ENCODE data around the gene COPA.
"Not testable (repeated sequence)": the region's sequence is repeated elsewhere in the genome, so short reads cannot be mapped to it uniquely, and the experiment has no call there.

Gene COPA

GRCh38 chr1:160342953-160343869, at the start of gene COPA, which contains the start of gene NCSTN:
COPA (minus strand) TSS chr1:160343250; CDS start chr1:160343170, 80 bp downstream.
NCSTN (plus strand) TSS chr1:160343383; CDS start chr1:160343397, 14 bp downstream.
- peak; percentile 95 for DNase-seq (ENCODE audit: low spot score)

GRCh38 chr1:160388406-160388805, 45.4 kb upstream of the COPA start:
- not testable (repeated sequence) for DNase-seq (ENCODE audit: low spot score)

- DNase-seq (ENCODE audit: low spot score): not testable (repeated sequence)
Measured at GRCh38 chr1:160384812-160385211, 41.8 kb upstream of the COPA start.

- no peak for DNase-seq (ENCODE audit: low spot score)
Measured at GRCh38 chr1:160377585-160378206, 34.6 kb upstream of the COPA start.

GRCh38 chr1:160376525-160377131, 33.6 kb upstream of the COPA start:
- DNase-seq (ENCODE audit: low spot score): peak; percentile 75

GRCh38 chr1:160375788-160376524, 32.9 kb upstream of the COPA start:
- DNase-seq (ENCODE audit: low spot score): no peak

GRCh38 chr1:160374306-160375110, 31.5 kb upstream of the COPA start:
- DNase-seq (ENCODE audit: low spot score): peak; percentile 90

GRCh38 chr1:160373696-160374095, 30.6 kb upstream of the COPA start:
- no peak for DNase-seq (ENCODE audit: low spot score)

- no peak for DNase-seq (ENCODE audit: low spot score)
Measured at GRCh38 chr1:160371756-160372155, 28.7 kb upstream of the COPA start.

- no peak for DNase-seq (ENCODE audit: low spot score)
Measured at GRCh38 chr1:160371346-160371631, 28.2 kb upstream of the COPA start.

GRCh38 chr1:160370561-160371345, 27.7 kb upstream of the COPA start:
- DNase-seq (ENCODE audit: low spot score): no peak

- DNase-seq (ENCODE audit: low spot score): no peak
Measured at GRCh38 chr1:160369087-160369486, 26.0 kb upstream of the COPA start.

GRCh38 chr1:160367934-160368923, 25.2 kb upstream of the COPA start:
- peak; percentile 57 for DNase-seq (ENCODE audit: low spot score)

- DNase-seq (ENCODE audit: low spot score): no peak
Measured at GRCh38 chr1:160367516-160367900, 24.5 kb upstream of the COPA start.

GRCh38 chr1:160366731-160367515, 23.9 kb upstream of the COPA start, which contains the start of gene NHLH1:
NHLH1 (plus strand) TSS chr1:160367071; CDS start chr1:160370732, 3,661 bp downstream.
- DNase-seq (ENCODE audit: low spot score): peak; percentile 96

- no peak for DNase-seq (ENCODE audit: low spot score)
Measured at GRCh38 chr1:160365325-160365724, 22.3 kb upstream of the COPA start.

- no peak for DNase-seq (ENCODE audit: low spot score)
Measured at GRCh38 chr1:160363951-160364735, 21.1 kb upstream of the COPA start.

- peak; percentile 83 for DNase-seq (ENCODE audit: low spot score)
Measured at GRCh38 chr1:160363010-160363409, 20.0 kb upstream of the COPA start.
